ENCODE measurements around the gene LAMA3. TPM values are rescaled to one million over a fixed set of nuclear protein-coding genes. Genes with fewer than 3 reads are reported as not detected.

LAMA3 gene
- total RNA-seq, 1 donor: 5.2 TPM

DNA sequence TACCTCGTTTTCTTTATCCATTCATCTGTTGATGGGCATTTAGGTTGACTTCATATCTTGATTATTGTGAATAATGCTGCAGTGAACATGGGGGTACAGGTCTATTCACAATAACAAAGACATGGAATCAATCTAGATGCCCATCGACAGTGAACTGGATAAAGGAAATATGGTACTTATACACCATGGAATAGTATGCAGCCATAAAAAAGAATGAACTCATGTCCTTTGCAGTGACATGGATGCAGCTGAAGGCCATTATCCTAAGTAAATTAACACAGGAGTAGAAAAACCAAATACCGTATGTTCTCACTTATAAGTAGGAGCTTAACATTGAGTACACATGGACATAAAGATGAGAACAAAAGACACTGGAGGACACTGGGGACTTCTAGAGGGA is 111.6 kb downstream of the LAMA3 start:
- TF ChIP-seq, protein P1, sequence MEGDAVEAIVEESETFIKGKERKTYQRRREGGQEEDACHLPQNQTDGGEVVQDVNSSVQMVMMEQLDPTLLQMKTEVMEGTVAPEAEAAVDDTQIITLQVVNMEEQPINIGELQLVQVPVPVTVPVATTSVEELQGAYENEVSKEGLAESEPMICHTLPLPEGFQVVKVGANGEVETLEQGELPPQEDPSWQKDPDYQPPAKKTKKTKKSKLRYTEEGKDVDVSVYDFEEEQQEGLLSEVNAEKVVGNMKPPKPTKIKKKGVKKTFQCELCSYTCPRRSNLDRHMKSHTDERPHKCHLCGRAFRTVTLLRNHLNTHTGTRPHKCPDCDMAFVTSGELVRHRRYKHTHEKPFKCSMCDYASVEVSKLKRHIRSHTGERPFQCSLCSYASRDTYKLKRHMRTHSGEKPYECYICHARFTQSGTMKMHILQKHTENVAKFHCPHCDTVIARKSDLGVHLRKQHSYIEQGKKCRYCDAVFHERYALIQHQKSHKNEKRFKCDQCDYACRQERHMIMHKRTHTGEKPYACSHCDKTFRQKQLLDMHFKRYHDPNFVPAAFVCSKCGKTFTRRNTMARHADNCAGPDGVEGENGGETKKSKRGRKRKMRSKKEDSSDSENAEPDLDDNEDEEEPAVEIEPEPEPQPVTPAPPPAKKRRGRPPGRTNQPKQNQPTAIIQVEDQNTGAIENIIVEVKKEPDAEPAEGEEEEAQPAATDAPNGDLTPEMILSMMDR (IDR thresholded peaks at IDR 0.05; ENCODE audit: insufficient read depth, low read depth, low read length): no peak
- no peak for DNase-seq (ENCODE audit: low read depth)
- no peak overlapping the region for H3K4me3 ChIP-seq (ENCODE audit: low read depth, low read length)

GRCh38 chr18:23802817-23803216 is 113.6 kb downstream of the LAMA3 start:
- no peak overlapping the region for H3K4me3 ChIP-seq (ENCODE audit: low read depth, low read length)
- DNase-seq (ENCODE audit: low read depth): no peak
- TF ChIP-seq, protein P1 (IDR thresholded peaks at IDR 0.05; ENCODE audit: insufficient read depth, low read depth, low read length): no peak

DNA sequence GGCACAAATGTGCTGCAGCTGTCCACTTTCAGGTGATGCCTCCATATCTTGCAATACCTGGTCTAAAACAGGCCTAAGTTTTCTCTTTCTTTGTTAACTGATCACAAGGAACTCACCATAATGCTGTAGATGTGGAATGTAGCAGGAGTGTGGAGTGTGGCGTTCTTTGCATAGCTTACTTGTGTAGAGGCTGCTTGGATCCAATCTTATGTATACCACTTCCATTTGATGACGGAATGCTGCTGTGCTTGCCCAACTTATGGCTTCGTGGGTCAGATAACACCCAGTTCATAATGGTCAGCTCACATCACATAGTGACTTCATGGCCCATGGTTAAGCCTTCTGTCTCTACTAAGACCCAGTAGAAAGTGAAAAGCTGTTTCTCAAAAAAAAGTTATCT is 114.5 kb downstream of the LAMA3 start:
- no peak for DNase-seq (ENCODE audit: low read depth)
- no peak overlapping the region for H3K4me3 ChIP-seq (ENCODE audit: low read depth, low read length)
- TF ChIP-seq, protein P1 (IDR thresholded peaks at IDR 0.05; ENCODE audit: insufficient read depth, low read depth, low read length): no peak

GRCh38 chr18:23805898-23806297 is 116.6 kb downstream of the LAMA3 start:
- H3K4me3 ChIP-seq (ENCODE audit: low read depth, low read length): no peak overlapping the region
- TF ChIP-seq, protein P1 (IDR thresholded peaks at IDR 0.05; ENCODE audit: insufficient read depth, low read depth, low read length): no peak
- peak; percentile 14 for DNase-seq (ENCODE audit: low read depth)

- DNase-seq (ENCODE audit: low read depth): no peak
- TF ChIP-seq, protein P1 (IDR thresholded peaks at IDR 0.05; ENCODE audit: insufficient read depth, low read depth, low read length): no peak
- H3K4me3 ChIP-seq (ENCODE audit: low read depth, low read length): no peak overlapping the region
Measured at GRCh38 chr18:23809415-23809814, 120.2 kb downstream of the LAMA3 start.

DNA sequence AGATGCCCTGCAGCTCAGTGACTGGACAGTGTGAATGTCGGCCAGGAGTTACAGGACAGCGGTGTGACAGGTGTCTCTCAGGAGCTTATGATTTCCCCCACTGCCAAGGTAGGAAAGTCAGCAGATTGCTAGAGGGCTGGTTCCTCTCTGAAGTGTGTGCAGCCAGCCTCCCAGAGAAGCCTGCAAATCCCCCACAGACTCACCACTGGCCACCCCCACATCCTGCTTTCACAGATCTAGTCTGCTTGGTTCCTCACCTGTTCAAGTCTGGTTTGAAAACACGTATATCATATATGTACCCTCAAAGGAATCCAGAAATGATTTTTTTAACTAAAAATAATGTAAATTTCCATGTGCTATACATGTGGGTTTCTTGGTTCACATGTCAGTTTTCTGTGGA is 121.1 kb downstream of the LAMA3 start:
- H3K4me3 ChIP-seq (ENCODE audit: low read depth, low read length): no peak overlapping the region
- TF ChIP-seq, protein P1 (IDR thresholded peaks at IDR 0.05; ENCODE audit: insufficient read depth, low read depth, low read length): no peak
- no peak for DNase-seq (ENCODE audit: low read depth)

GRCh38 chr18:23811176-23811575 is 121.9 kb downstream of the LAMA3 start:
- DNase-seq (ENCODE audit: low read depth): no peak
- H3K4me3 ChIP-seq (ENCODE audit: low read depth, low read length): no peak overlapping the region
- TF ChIP-seq, protein P1 (IDR thresholded peaks at IDR 0.05; ENCODE audit: insufficient read depth, low read depth, low read length): no peak
